Panc1 (cell line): ENCODE data around the gene PDE6B. TPM values are rescaled to one million over a fixed set of nuclear protein-coding genes. Genes with fewer than 3 reads are reported as not detected.

Experiments used
- ATAC-seq: fragments of 200-7000 bp; cut with Tn5 transposase; 2 replicates; pipeline ENCODE4 v1.9.1; 2020; ENCODE audit warnings: mild to moderate bottlenecking, moderate library complexity
- BruUV-seq: library from RNA; stranded (reverse); fragments of 400-500 nt; replicated peaks from 2 replicates; lab custom pipeline; 2021; lab: Mats Ljungman, UMichigan
- CTCF ChIA-PET: fragments of 300-600 bp; sonication (Branson Sonifier 250); formaldehyde crosslinking; loops from one replicate; lab custom pipeline; 2022; ENCODE audit warnings: antibody characterized with exemption; lab: Charles Lee
- POLR2A ChIA-PET: fragments of 300-600 bp; sonication (Branson Sonifier 250); formaldehyde crosslinking; loops from one replicate; lab custom pipeline; 2022; ENCODE audit warnings: antibody characterized with exemption; lab: Charles Lee
- DNase-seq: peaks from one replicate; pipeline ENCODE4 v3.0.0-alpha.2; 2010; ENCODE audit warnings: low read depth, low spot score
- H3K27ac ChIP-seq: 2 replicates; pipeline ENCODE4 v1.5.1; 2011; ENCODE audit warnings: mild to moderate bottlenecking, low read length, inconsistent platforms
- H3K27me3 ChIP-seq: fragments of 200-500 bp; sonication (Bioruptor generic); 2 replicates; pipeline ENCODE4 v1.6.0; 2014; ENCODE audit warnings: low read length, inconsistent platforms; ENCODE audit not compliant: control insufficient read depth, insufficient read depth
- H3K36me3 ChIP-seq: fragments of 200-500 bp; sonication (Bioruptor generic); 2 replicates; pipeline ENCODE4 v1.5.1; 2014; ENCODE audit warnings: inconsistent platforms, mild to moderate bottlenecking, low read length, moderate library complexity; ENCODE audit not compliant: control insufficient read depth, insufficient read depth
- H3K4me1 ChIP-seq: 2 replicates; pipeline ENCODE4 v1.5.1; 2011; ENCODE audit warnings: inconsistent platforms, mild to moderate bottlenecking, low read length, moderate library complexity; ENCODE audit not compliant: control insufficient read depth, insufficient read depth
- H3K4me3 ChIP-seq, 2 experiments: 2 replicates each; pipeline ENCODE4 v1.5.1; 2011 to 2012; ENCODE audit warnings: low read depth in 2 of 2, low read length in 2 of 2, mild to moderate bottlenecking in 2 of 2, inconsistent platforms in 1 of 2, moderate library complexity in 1 of 2
- H3K9me3 ChIP-seq: fragments of 200-500 bp; sonication (Bioruptor generic); 2 replicates; pipeline ENCODE4 v1.5.1; 2014; ENCODE audit warnings: low read depth, mild to moderate bottlenecking, inconsistent platforms, low read length, moderate library complexity; ENCODE audit not compliant: control insufficient read depth, insufficient read depth
- CTCF ChIP-seq: fragments of 450-650 bp; IDR thresholded peaks from 2 replicates; pipeline ENCODE4 v1.5.1; 2017; ENCODE audit warnings: mild to moderate bottlenecking
- POLR2AphosphoS5 ChIP-seq: IDR thresholded peaks from 2 replicates; pipeline ENCODE4 v1.6.1; 2012; ENCODE audit warnings: mild to moderate bottlenecking, low read depth, low read length, moderate library complexity
- REST ChIP-seq, 2 experiments: IDR thresholded peaks; 2 replicates each; pipeline ENCODE4 v1.6.1; 2011 to 2012; ENCODE audit warnings: low read depth in 2 of 2, control low read depth in 1 of 2, low read length in 1 of 2, mild to moderate bottlenecking in 1 of 2, moderate library complexity in 1 of 2; ENCODE audit not compliant: insufficient read depth in 1 of 2
- SIN3A ChIP-seq: IDR thresholded peaks from 2 replicates; pipeline ENCODE4 v1.6.1; 2012; ENCODE audit warnings: low read depth, mild to moderate bottlenecking, low read length, moderate library complexity, borderline replicate concordance; ENCODE audit not compliant: insufficient read depth
- TCF7L2 ChIP-seq: IDR thresholded peaks from 2 replicates; pipeline ENCODE4 v1.6.1; 2011; ENCODE audit warnings: mild to moderate bottlenecking, low read depth, low read length, inconsistent platforms
- in situ Hi-C: cut with HindIII; loops from 2 replicates; pipeline ENCODE4 v1.10.0; 2016; ENCODE audit warnings: low sequenced_read_pairs, low pct_unique_long_range_greater_than_20kb
- intact Hi-C: fragments of 100-400 bp; cut with micrococcal nuclease; formaldehyde crosslinking; loops from one replicate; pipeline ENCODE4 v1.10.0; 2022; ENCODE audit not compliant: unreplicated experiment
- total RNA-seq: library from RNA; stranded (reverse); gene quantifications from one replicate; pipeline ENCODE4 v1.2.1, GENCODE V29; 2021; ENCODE audit not compliant: unreplicated experiment

The PDE6B gene
- total RNA-seq, 1 experiment from 2014 or later = 6.5 TPM

- POLR2A ChIA-PET = no interaction called here
- H3K9me3 ChIP-seq = no peaks in the 10 kb centered on the region
- ATAC-seq = peak; percentile 8; the same call in 1 of the 2 replicates
- intact Hi-C loops = no loop called here
- H3K27ac ChIP-seq = no peak overlapping the region
- no peaks in the 10 kb centered on the region for H3K36me3 ChIP-seq
- in situ Hi-C loops = no loop called here
- no peaks in the 10 kb centered on the region for H3K27me3 ChIP-seq
- no peak for DNase-seq
- TF ChIP-seq REST (IDR thresholded peaks at IDR 0.05; ENCODE audit: insufficient read depth in 1 of 2, low read depth in 2 of 2, low read length in 1 of 2) = no peak
- no peak for TF ChIP-seq CTCF
- TF ChIP-seq TCF7L2 = no peak
- TF ChIP-seq POLR2AphosphoS5 = no peak
- no peak for TF ChIP-seq SIN3A
- H3K4me3 ChIP-seq = peak overlapping the region; percentile 39 to 47
- BruUV-seq = no TSS peak
- CTCF ChIA-PET = no interaction called here
- peaks cover 11% of the 10 kb centered on the region for H3K4me1 ChIP-seq
Measured at GRCh38 chr4:681736-682451, 56.5 kb downstream of the PDE6B start.

GRCh38 chr4:682490-683172 is 57.3 kb downstream of the PDE6B start:
- Histone ChIP-seq H3K9me3 (no peaks in the 10 kb centered on the region), H3K27ac (no peak overlapping the region), H3K27me3 (no peaks in the 10 kb centered on the region), H3K36me3 (no peaks in the 10 kb centered on the region), H3K4me1 (peaks cover 18% of the 10 kb centered on the region), H3K4me3 (no peak overlapping the region)
- BruUV-seq = no TSS peak
- in situ Hi-C loops = no loop called here
- ATAC-seq (no peak), DNase-seq (no peak)
- intact Hi-C loops = no loop called here
- CTCF ChIA-PET = no interaction called here
- POLR2A ChIA-PET = no interaction called here
- TF ChIP-seq POLR2AphosphoS5 = no peak
- no peak for TF ChIP-seq TCF7L2
- TF ChIP-seq SIN3A = no peak
- TF ChIP-seq CTCF = no peak
- no peak for TF ChIP-seq REST (IDR thresholded peaks at IDR 0.05; ENCODE audit: insufficient read depth in 1 of 2, low read depth in 2 of 2, low read length in 1 of 2)
